Neural progenitor cell (in vitro differentiated cells): Measurements from ENCODE around the gene CD79A. TPM values are rescaled to one million over a fixed set of nuclear protein-coding genes. Genes with fewer than 3 reads are reported as not detected.
A peak's percentile ranks its signal among the peaks of the same experiment; 100 is the strongest.

Source experiments
- DNase-seq: peaks from one replicate; pipeline ENCODE4 v3.0.0-alpha.2; 2016; ENCODE audit warnings: low spot score
- H2AFZ ChIP-seq: fragments of 200-600 bp; sonication (generic); replicated peaks from 2 replicates; pipeline ENCODE4 v1.6.1; 2016; ENCODE audit warnings: antibody characterized with exemption
- H3F3A ChIP-seq: fragments of 200-600 bp; sonication (generic); 2 replicates; pipeline ENCODE4 v1.6.1; 2016; ENCODE audit warnings: antibody characterized with exemption, low read depth
- H3K27ac ChIP-seq: fragments of 200-600 bp; sonication (generic); 2 replicates; pipeline ENCODE4 v1.5.1; 2016; ENCODE audit warnings: mild to moderate bottlenecking
- H3K27me3 ChIP-seq: fragments of 200-600 bp; sonication (generic); 2 replicates; pipeline ENCODE4 v1.6.1; 2016; ENCODE audit warnings: mild to moderate bottlenecking, moderate library complexity
- H3K36me3 ChIP-seq: fragments of 200-600 bp; sonication (generic); 2 replicates; pipeline ENCODE4 v1.5.1; 2016
- H3K4me1 ChIP-seq: fragments of 200-600 bp; sonication (generic); 2 replicates; pipeline ENCODE4 v1.6.1; 2016; ENCODE audit warnings: mixed run types
- H3K4me2 ChIP-seq: fragments of 200-600 bp; sonication (generic); 2 replicates; pipeline ENCODE4 v1.6.1; 2016
- H3K4me3 ChIP-seq: fragments of 200-600 bp; sonication (generic); 2 replicates; pipeline ENCODE4 v1.5.1; 2016
- H3K79me2 ChIP-seq: fragments of 200-600 bp; sonication (generic); 2 replicates; pipeline ENCODE4 v1.6.1; 2016; ENCODE audit warnings: low read depth
- H3K9ac ChIP-seq: fragments of 200-600 bp; sonication (generic); 2 replicates; pipeline ENCODE4 v1.6.1; 2016
- H3K9me3 ChIP-seq: fragments of 200-600 bp; sonication (generic); 2 replicates; pipeline ENCODE4 v1.5.1; 2016; ENCODE audit warnings: low read depth
- H4K20me1 ChIP-seq: fragments of 200-600 bp; sonication (generic); 2 replicates; pipeline ENCODE4 v1.6.1; 2016; ENCODE audit warnings: low read depth
- H3K27ac Mint-ChIP-seq: 3 replicates; pipeline ENCODE4 v1.8.0; 2021; ENCODE audit warnings: mixed read lengths
- H3K27me3 Mint-ChIP-seq: 2 replicates; pipeline ENCODE4 v1.8.0; 2022; ENCODE audit warnings: low read depth, mild to moderate bottlenecking, inconsistent platforms, moderate library complexity, mixed read lengths; ENCODE audit not compliant: insufficient read depth
- H3K36me3 Mint-ChIP-seq: 3 replicates; pipeline ENCODE4 v1.8.0; 2021; ENCODE audit warnings: mixed read lengths
- H3K4me1 Mint-ChIP-seq: 3 replicates; pipeline ENCODE4 v1.8.0; 2021; ENCODE audit warnings: mixed read lengths
- H3K4me3 Mint-ChIP-seq: 3 replicates; pipeline ENCODE4 v1.8.0; 2021; ENCODE audit warnings: mild to moderate bottlenecking, moderate library complexity, mixed read lengths
- H3K9me3 Mint-ChIP-seq: 3 replicates; pipeline ENCODE4 v1.8.0; 2020; ENCODE audit warnings: mixed read lengths
- EZH2 ChIP-seq: fragments of 200-600 bp; sonication (generic); IDR thresholded peaks from 2 replicates; pipeline ENCODE4 v1.6.1; 2017; ENCODE audit warnings: antibody characterized with exemption, mild to moderate bottlenecking, moderate library complexity
- EZH2phosphoT487 ChIP-seq: fragments of 200-600 bp; sonication (generic); IDR thresholded peaks from 2 replicates; pipeline ENCODE4 v1.6.1; 2017; ENCODE audit warnings: antibody characterized with exemption
- total RNA-seq: library from RNA; depleted of rRNA; stranded (reverse); fragments of >200 nt; gene quantifications from 2 replicates; pipeline ENCODE4 v1.2.3, GENCODE V29; 2015; ENCODE audit warnings: low replicate concordance
- TF ChIP-seq, protein P1 (sequence below): fragments of 200-600 bp; sonication (generic); IDR thresholded peaks from 2 replicates; pipeline ENCODE4 v1.5.1; 2017; ENCODE audit warnings: antibody characterized with exemption, mild to moderate bottlenecking

CD79A gene
- total RNA-seq, 1 donor from 2014 or later = 0.11 TPM

DNA sequence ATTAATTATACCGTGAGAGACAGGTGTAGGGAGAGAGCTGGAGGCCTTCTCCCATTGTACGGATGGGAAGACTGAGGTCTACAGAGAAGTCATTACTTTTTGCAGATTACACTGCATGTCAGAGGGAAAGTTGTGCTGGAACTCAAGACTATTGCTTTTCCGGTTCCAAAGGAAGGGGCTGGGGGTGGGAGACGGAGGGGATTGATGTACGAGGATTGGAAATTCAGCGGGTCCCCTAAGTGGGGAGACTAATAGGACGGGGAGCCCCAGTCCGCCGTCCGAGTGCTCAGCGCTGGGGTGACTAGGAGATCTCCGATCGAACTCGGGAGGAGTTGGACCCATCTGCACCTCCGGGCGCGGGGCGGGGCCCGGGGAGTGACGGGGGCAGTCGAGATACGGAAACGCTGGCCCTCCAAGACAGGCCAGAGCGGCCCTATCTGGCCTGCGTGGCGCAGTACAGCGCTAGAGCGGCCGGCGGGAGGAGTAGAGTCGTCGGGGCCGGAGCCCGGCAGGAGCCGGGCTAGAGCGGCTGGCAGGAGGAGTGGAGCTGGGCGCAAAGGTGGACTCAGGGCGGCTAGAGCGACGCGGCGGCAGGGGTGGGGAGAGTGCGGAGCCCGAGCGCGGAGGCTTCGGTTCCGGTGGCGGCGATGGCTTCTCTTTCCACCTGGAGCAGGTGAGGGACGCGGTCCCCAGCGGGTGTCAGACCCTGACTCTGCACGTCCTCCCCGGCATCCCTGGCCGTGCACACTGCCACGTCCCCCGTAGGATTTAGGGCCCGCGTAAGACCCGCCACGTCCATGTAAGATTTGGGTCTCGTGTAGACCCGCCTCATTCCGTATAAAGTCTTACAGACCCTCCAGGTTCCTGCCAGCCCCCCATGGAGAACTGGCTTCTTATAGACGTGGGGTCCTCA, 7.0 kb downstream of the CD79A start:
- peak overlapping the region; percentile 76 for H3K9ac ChIP-seq
- TF ChIP-seq, protein P1, sequence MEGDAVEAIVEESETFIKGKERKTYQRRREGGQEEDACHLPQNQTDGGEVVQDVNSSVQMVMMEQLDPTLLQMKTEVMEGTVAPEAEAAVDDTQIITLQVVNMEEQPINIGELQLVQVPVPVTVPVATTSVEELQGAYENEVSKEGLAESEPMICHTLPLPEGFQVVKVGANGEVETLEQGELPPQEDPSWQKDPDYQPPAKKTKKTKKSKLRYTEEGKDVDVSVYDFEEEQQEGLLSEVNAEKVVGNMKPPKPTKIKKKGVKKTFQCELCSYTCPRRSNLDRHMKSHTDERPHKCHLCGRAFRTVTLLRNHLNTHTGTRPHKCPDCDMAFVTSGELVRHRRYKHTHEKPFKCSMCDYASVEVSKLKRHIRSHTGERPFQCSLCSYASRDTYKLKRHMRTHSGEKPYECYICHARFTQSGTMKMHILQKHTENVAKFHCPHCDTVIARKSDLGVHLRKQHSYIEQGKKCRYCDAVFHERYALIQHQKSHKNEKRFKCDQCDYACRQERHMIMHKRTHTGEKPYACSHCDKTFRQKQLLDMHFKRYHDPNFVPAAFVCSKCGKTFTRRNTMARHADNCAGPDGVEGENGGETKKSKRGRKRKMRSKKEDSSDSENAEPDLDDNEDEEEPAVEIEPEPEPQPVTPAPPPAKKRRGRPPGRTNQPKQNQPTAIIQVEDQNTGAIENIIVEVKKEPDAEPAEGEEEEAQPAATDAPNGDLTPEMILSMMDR = no peak
- TF ChIP-seq EZH2 = no peak
- no peak for TF ChIP-seq EZH2phosphoT487
- Mint-ChIP-seq H3K36me3 (no peaks in the 10 kb centered on the region), H3K27ac (no peak overlapping the region), H3K9me3 (no peaks in the 10 kb centered on the region), H3K4me3 (peak overlapping the region; percentile 94), H3K27me3 (peaks cover 31% of the 10 kb centered on the region), H3K4me1 (peaks cover 18% of the 10 kb centered on the region)
- H3K27ac ChIP-seq = no peak overlapping the region
- DNase-seq = peak; percentile 99
- H4K20me1 ChIP-seq = no peaks in the 10 kb centered on the region
- H3K4me1 ChIP-seq = peaks cover 6% of the 10 kb centered on the region
- peaks cover 9% of the 10 kb centered on the region for H3K79me2 ChIP-seq
- H3K4me3 ChIP-seq = peak overlapping the region; percentile 92
- H3K4me2 ChIP-seq = peak overlapping the region; percentile 97
- no peaks in the 10 kb centered on the region for H3K9me3 ChIP-seq
- H2AFZ ChIP-seq = peak overlapping the region; percentile 96
- no peaks in the 10 kb centered on the region for H3K36me3 ChIP-seq
- H3K27me3 ChIP-seq = peaks cover 44% of the 10 kb centered on the region
- peaks cover 22% of the 10 kb centered on the region for H3F3A ChIP-seq

DNA sequence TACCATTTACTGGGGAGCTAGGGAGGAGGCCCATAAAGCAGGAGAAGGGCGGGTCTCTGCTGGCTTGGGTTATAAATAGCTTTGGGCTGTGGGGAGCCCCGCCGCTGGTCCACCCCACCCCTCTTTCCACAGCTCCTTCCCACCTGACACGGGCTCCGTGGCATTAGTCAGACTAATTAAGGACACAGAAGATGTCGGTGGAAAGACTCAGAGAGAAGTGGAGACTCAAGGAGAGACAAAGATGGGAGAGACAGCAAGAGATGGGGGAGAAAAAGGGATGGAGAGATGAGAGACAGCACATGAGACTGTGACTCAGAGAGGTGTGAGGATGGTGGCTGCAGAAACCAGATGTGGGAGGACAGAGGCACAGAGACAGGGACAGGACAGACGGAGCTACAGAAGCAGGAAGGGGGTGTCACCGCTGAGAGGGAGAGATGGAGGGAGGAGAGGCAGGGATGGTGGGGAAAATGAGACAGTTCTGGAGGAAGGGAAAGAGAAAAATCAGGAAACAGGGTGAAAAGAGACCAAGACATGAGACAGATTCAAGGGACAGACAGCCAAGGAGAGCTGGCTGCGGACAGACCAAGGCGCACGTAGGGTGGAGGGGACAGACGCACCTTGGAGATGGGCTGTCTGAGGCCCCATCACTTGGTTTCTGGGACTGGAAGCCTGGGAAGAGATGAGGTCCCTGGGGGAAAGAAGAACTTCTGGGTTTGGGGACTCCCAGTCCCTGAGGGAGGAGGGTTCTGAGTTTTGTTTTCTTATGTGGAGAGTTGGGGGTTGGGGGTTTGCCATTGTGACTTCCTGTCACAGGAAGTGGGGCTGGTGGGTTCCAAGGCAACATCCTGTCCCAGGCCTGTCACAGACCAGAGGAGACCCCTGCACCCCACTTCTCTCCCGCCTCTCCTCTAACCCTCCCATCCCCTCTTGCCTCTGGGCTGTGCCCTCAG, 10.0 kb downstream of the CD79A start:
- peaks cover 18% of the 10 kb centered on the region for H3K27me3 ChIP-seq
- peaks cover 18% of the 10 kb centered on the region for H3K4me1 Mint-ChIP-seq
- H3K27ac ChIP-seq = no peak overlapping the region
- H3F3A ChIP-seq = peaks cover 20% of the 10 kb centered on the region
- TF ChIP-seq EZH2phosphoT487 = no peak
- TF ChIP-seq, protein P1 = no peak
- no peak overlapping the region for H3K9ac ChIP-seq
- peak overlapping the region; percentile 64 for H3K4me3 Mint-ChIP-seq
- no peaks in the 10 kb centered on the region for H3K36me3 Mint-ChIP-seq
- H3K9me3 Mint-ChIP-seq = no peaks in the 10 kb centered on the region
- no peaks in the 10 kb centered on the region for H4K20me1 ChIP-seq
- H3K79me2 ChIP-seq = peaks cover 9% of the 10 kb centered on the region
- peaks cover 21% of the 10 kb centered on the region for H3K27me3 Mint-ChIP-seq
- H3K27ac Mint-ChIP-seq = no peak overlapping the region
- H3K4me1 ChIP-seq = peaks cover 6% of the 10 kb centered on the region
- no peak overlapping the region for H3K4me2 ChIP-seq
- no peak for DNase-seq
- H3K36me3 ChIP-seq = no peaks in the 10 kb centered on the region
- H3K4me3 ChIP-seq = no peak overlapping the region
- H3K9me3 ChIP-seq = no peaks in the 10 kb centered on the region
- H2AFZ ChIP-seq = no peak overlapping the region

DNA sequence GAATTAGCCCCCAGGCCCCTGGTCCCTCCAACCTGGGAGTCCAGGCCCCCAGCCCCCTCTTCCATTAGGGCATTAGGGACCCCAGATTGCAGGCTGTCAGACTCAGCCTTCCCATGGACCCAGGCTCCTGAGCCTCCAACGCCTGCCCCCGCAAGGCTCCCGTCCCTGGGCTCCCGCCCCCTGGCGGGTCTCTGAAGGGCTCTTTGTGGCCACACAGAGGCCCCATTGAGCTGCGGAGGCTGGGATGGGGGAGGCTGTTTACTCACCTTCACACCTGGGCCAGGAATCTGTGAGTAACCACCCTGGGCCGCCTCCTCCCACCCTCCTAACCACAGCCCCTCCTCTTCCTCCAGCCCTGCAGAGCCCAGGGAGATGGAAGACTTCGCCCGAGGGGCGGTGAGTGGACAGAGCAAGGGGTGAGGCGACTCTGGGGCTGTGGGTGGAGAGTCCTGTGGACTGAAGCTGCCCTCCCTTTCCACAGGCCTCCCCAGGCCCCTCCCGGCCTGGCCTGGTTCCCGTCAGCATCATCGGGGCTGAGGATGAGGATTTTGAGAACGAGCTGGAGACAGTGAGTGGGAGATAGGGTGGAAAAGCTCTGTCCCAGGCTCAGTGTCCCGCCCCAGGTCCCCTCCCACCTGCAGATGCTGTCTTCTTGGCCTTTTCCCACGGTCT, 10.8 kb downstream of the CD79A start:
- TF ChIP-seq, protein P1 = no peak
- TF ChIP-seq EZH2phosphoT487 = no peak
- no peak for TF ChIP-seq EZH2
- no peaks in the 10 kb centered on the region for H3K36me3 ChIP-seq
- H3K4me3 Mint-ChIP-seq = no peak overlapping the region
- H3K9ac ChIP-seq = no peak overlapping the region
- H2AFZ ChIP-seq = no peak overlapping the region
- peaks cover 6% of the 10 kb centered on the region for H3K4me1 ChIP-seq
- H3K9me3 Mint-ChIP-seq = no peaks in the 10 kb centered on the region
- no peaks in the 10 kb centered on the region for H4K20me1 ChIP-seq
- peaks cover 10% of the 10 kb centered on the region for H3K27me3 ChIP-seq
- H3K4me1 Mint-ChIP-seq = peaks cover 11% of the 10 kb centered on the region
- peaks cover 14% of the 10 kb centered on the region for H3K27me3 Mint-ChIP-seq
- peaks cover 12% of the 10 kb centered on the region for H3F3A ChIP-seq
- no peaks in the 10 kb centered on the region for H3K9me3 ChIP-seq
- H3K79me2 ChIP-seq = peaks cover 9% of the 10 kb centered on the region
- DNase-seq = no peak
- no peak overlapping the region for H3K27ac Mint-ChIP-seq
- H3K4me3 ChIP-seq = no peak overlapping the region
- no peak overlapping the region for H3K27ac ChIP-seq
- H3K36me3 Mint-ChIP-seq = peaks cover under 1% of the 10 kb centered on the region
- no peak overlapping the region for H3K4me2 ChIP-seq
